A549 (cell line): ENCODE results near the gene DMRTB1. TPM values are rescaled to one million over a fixed set of nuclear protein-coding genes. Genes with fewer than 3 reads are reported as not detected.

Experiments
- ATAC-seq, 2 experiments: fragments of 200-7000 bp in 1 of 2; fragments of >200 bp in 1 of 2; cut with Nextera tagmentation in 1 of 2; cut with Tn5 transposase in 1 of 2; 3 replicates each; pipeline versions ENCODE4 v1.8.0 to v1.9.1; 2018 to 2020; ENCODE audit warnings: mild to moderate bottlenecking in 1 of 2, moderate library complexity in 1 of 2
- CTCF ChIA-PET: fragments of 300-600 bp; sonication (Branson Sonifier 250); formaldehyde crosslinking; extraction: SDS; loops from one replicate; lab custom pipeline; 2021; ENCODE audit warnings: antibody characterized with exemption, inconsistent platforms; lab: Yijun Ruan, JAX
- POLR2A ChIA-PET: fragments of 350-600 bp; formaldehyde crosslinking; extraction: SDS; loops from one replicate; lab custom pipeline; 2021; ENCODE audit warnings: antibody characterized with exemption, inconsistent platforms; lab: Yijun Ruan, JAX
- DNase-seq, 2 experiments: peaks; one replicate each; pipeline versions ENCODE4 v3.0.0 to v3.0.0-alpha.2; 2011 to 2016; ENCODE audit warnings: low read depth in 1 of 2, low spot score in 1 of 2
- FAIRE-seq: peaks from 2 replicates; lab custom pipeline; 2011; peaks lifted over from hg19 to GRCh38; lab: Jason Lieb, UNC
- H3K27ac ChIP-seq, 2 experiments: fragments of >200 bp; sonication (Bioruptor Twin); formaldehyde crosslinking; 3 replicates each; pipeline ENCODE4 v1.5.1; 2016 to 2017
- H3K4me1 ChIP-seq: fragments of >200 bp; sonication (Bioruptor Twin); formaldehyde crosslinking; 3 replicates; pipeline ENCODE4 v1.6.1; 2016
- H3K4me2 ChIP-seq: fragments of >200 bp; sonication (Bioruptor Twin); formaldehyde crosslinking; 3 replicates; pipeline ENCODE4 v1.6.1; 2016
- H3K4me3 ChIP-seq: fragments of >200 bp; sonication (Bioruptor Twin); formaldehyde crosslinking; 3 replicates; pipeline ENCODE4 v1.5.1; 2016
- H3K9me3 ChIP-seq: fragments of >200 bp; sonication (Bioruptor Twin); formaldehyde crosslinking; 3 replicates; pipeline ENCODE4 v1.6.1; 2016
- BCL3 ChIP-seq: fragments of >200 bp; sonication (Bioruptor Twin); formaldehyde crosslinking; IDR thresholded peaks from 3 replicates; pipeline ENCODE4 v1.6.1; 2016
- BHLHE40 ChIP-seq: IDR thresholded peaks from 2 replicates; pipeline ENCODE4 v1.6.1; 2012; ENCODE audit warnings: low read depth, low read length, inconsistent platforms
- CBX2 ChIP-seq: fragments of 200-600 bp; sonication (generic); IDR thresholded peaks from 2 replicates; pipeline ENCODE4 v1.6.1; 2016; ENCODE audit warnings: low read depth, mild to moderate bottlenecking, borderline replicate concordance
- CHD2 ChIP-seq: fragments of 150-350 bp; IDR thresholded peaks from 2 replicates; pipeline ENCODE4 v1.6.1; 2014; ENCODE audit warnings: low read length; ENCODE audit not compliant: partially characterized antibody
- CTCF ChIP-seq: fragments of >200 bp; sonication (Bioruptor Twin); formaldehyde crosslinking; IDR thresholded peaks from 3 replicates; pipeline ENCODE4 v1.5.1; 2016
- E2F6 ChIP-seq: IDR thresholded peaks from 2 replicates; pipeline ENCODE4 v1.6.1; 2012; ENCODE audit warnings: low read depth, borderline replicate concordance
- EHF ChIP-seq: fragments of 250-450 bp; sonication (Bioruptor Pico); IDR thresholded peaks from 2 replicates; pipeline ENCODE4 v1.5.0; 2020; ENCODE audit warnings: mild to moderate bottlenecking
- FOSL2 ChIP-seq, 2 experiments: fragments of 450-650 bp in 1 of 2; fragments of >200 bp in 1 of 2; sonication (Bioruptor Twin) in 1 of 2; formaldehyde crosslinking; IDR thresholded peaks; 2 replicates each; pipeline versions ENCODE4 v1.5.0 to v1.6.1; 2016 to 2020; ENCODE audit warnings: mild to moderate bottlenecking in 1 of 2, moderate library complexity in 1 of 2
- GATA3 ChIP-seq: IDR thresholded peaks from 2 replicates; pipeline ENCODE4 v1.6.1; 2012; ENCODE audit warnings: borderline replicate concordance
- HEYL ChIP-seq: fragments of 250-450 bp; sonication (Bioruptor Pico); IDR thresholded peaks from 2 replicates; pipeline ENCODE4 v1.8.0; 2021; ENCODE audit warnings: mild to moderate bottlenecking, moderate library complexity
- HOXA7 ChIP-seq: fragments of 250-450 bp; sonication (Bioruptor Pico); IDR thresholded peaks from 2 replicates; pipeline ENCODE4 v1.5.0; 2020; ENCODE audit warnings: mild to moderate bottlenecking, moderate library complexity
- HOXB5 ChIP-seq: fragments of 250-450 bp; sonication (Bioruptor Pico); IDR thresholded peaks from 2 replicates; pipeline ENCODE4 v1.5.0; 2020; ENCODE audit warnings: mild to moderate bottlenecking, moderate library complexity
- KDM5A ChIP-seq: fragments of 200-600 bp; sonication (generic); IDR thresholded peaks from 2 replicates; pipeline ENCODE4 v1.6.1; 2016; ENCODE audit warnings: antibody characterized with exemption, mild to moderate bottlenecking
- MAZ ChIP-seq: fragments of 150-350 bp; IDR thresholded peaks from 2 replicates; pipeline ENCODE4 v1.6.1; 2014; ENCODE audit warnings: antibody characterized with exemption, low read depth, low read length, borderline replicate concordance
- MYC ChIP-seq: IDR thresholded peaks from 2 replicates; pipeline ENCODE4 v1.6.1; 2012; ENCODE audit warnings: mild to moderate bottlenecking, inconsistent platforms, low read length, improper control_type of control experiment, borderline replicate concordance
- NFE2L2 ChIP-seq: fragments of 150-350 bp; conservative IDR thresholded peaks from 2 replicates; pipeline ENCODE4 v1.6.1; 2014; ENCODE audit warnings: low read length
- NR3C1 ChIP-seq: fragments of >200 bp; sonication (Bioruptor Twin); formaldehyde crosslinking; IDR thresholded peaks from 3 replicates; pipeline ENCODE4 v1.6.1; 2017
- PBX3 ChIP-seq: IDR thresholded peaks from 2 replicates; pipeline ENCODE4 v1.6.1; 2012
- RARB ChIP-seq: fragments of 250-450 bp; sonication (Bioruptor Pico); IDR thresholded peaks from 2 replicates; pipeline ENCODE4 v1.8.0; 2021; ENCODE audit warnings: mild to moderate bottlenecking, moderate library complexity
- RFX5 ChIP-seq: fragments of 450-650 bp; IDR thresholded peaks from 2 replicates; pipeline ENCODE4 v1.7.1; 2014; ENCODE audit warnings: antibody characterized with exemption, mild to moderate bottlenecking, moderate library complexity
- RNF2 ChIP-seq: fragments of 200-600 bp; sonication (generic); IDR thresholded peaks from 2 replicates; pipeline ENCODE4 v1.6.1; 2016; ENCODE audit warnings: low read depth, mild to moderate bottlenecking, antibody characterized with exemption, moderate library complexity, borderline replicate concordance
- SMC3 ChIP-seq: fragments of >200 bp; sonication (Bioruptor Twin); formaldehyde crosslinking; IDR thresholded peaks from 3 replicates; pipeline ENCODE4 v1.6.1; 2018; ENCODE audit warnings: inconsistent platforms
- ZSCAN20 ChIP-seq: fragments of 250-450 bp; sonication (Bioruptor Pico); IDR thresholded peaks from 2 replicates; pipeline ENCODE4 v1.8.0; 2022; ENCODE audit warnings: mild to moderate bottlenecking, moderate library complexity
- WGBS: methylation state at CpG from one replicate; pipeline ENCODE4 v1.1.6; 2017; ENCODE audit errors: missing lambda C conversion rate; 5-methylcytosine and 5-hydroxymethylcytosine counted together
- polyA plus RNA-seq, 4 experiments: library from polyadenylated mRNA; depleted of rRNA in 3 of 4; stranded (reverse); fragments of >200 nt; fragmentation: RNase III in 1 of 4; extraction: RNeasy Plus Mini Kit Qiagen cat#74134 plus additional on column Dnase treatment in 1 of 4; gene quantifications; 2 replicates in 3 of 4; 3 replicates in 1 of 4; pipeline ENCODE4 v1.2.3, GENCODE V29; 2011 to 2017
- TF ChIP-seq, protein P1 (sequence below): fragments of >200 bp; sonication (Bioruptor Twin); formaldehyde crosslinking; IDR thresholded peaks from 2 replicates; pipeline ENCODE4 v1.6.1; 2016
- TF ChIP-seq, protein P2 (sequence below): fragments of 250-450 bp; sonication (Bioruptor Pico); IDR thresholded peaks from 2 replicates; pipeline ENCODE4 v1.5.0; 2020; ENCODE audit warnings: low read depth, mild to moderate bottlenecking, moderate library complexity
- TF ChIP-seq, protein P3 (sequence below): fragments of 450-650 bp; IDR thresholded peaks from 2 replicates; pipeline ENCODE4 v1.6.1; 2014; ENCODE audit warnings: antibody characterized with exemption

DMRTB1 gene
- polyA plus RNA-seq, 2 of the 4 experiments (the other 2 are of a cell fraction) = not detected

DNA sequence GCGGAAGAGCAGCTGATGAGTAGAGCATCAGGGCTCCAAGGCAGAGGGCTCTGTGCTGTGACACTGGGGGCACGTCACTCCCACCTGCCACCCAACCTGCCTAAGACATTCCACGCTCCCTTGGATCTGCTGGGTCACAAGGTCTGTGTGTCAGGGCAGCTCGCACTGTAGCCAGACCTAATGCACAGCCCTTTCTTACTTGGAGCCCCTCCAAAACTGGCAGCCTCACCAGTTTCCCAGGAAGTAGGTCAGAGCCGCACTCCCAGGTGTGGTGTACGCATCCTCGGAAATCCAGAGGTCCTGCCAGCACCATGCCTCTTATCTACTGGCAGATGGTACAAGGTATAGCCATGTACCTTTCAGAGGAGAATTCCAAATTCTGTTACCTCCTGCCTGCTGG lies 22.3 kb downstream of the DMRTB1 start:
- no peak overlapping the region for H3K4me3 ChIP-seq
- TF ChIP-seq MAZ (no peak), E2F6 (no peak), HEYL (CRISPR knock-in tag) (no peak), RFX5 (no peak), NR3C1 (no peak), PBX3 (no peak), CBX2 (no peak), HOXB5 (CRISPR knock-in tag) (no peak), EHF (CRISPR knock-in tag) (no peak)
- TF ChIP-seq, protein P1, sequence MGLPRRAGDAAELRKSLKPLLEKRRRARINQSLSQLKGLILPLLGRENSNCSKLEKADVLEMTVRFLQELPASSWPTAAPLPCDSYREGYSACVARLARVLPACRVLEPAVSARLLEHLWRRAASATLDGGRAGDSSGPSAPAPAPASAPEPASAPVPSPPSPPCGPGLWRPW = no peak
- TF ChIP-seq, protein P2, sequence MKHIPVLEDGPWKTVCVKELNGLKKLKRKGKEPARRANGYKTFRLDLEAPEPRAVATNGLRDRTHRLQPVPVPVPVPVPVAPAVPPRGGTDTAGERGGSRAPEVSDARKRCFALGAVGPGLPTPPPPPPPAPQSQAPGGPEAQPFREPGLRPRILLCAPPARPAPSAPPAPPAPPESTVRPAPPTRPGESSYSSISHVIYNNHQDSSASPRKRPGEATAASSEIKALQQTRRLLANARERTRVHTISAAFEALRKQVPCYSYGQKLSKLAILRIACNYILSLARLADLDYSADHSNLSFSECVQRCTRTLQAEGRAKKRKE (CRISPR knock-in tag) = no peak
- TF ChIP-seq, protein P3, sequence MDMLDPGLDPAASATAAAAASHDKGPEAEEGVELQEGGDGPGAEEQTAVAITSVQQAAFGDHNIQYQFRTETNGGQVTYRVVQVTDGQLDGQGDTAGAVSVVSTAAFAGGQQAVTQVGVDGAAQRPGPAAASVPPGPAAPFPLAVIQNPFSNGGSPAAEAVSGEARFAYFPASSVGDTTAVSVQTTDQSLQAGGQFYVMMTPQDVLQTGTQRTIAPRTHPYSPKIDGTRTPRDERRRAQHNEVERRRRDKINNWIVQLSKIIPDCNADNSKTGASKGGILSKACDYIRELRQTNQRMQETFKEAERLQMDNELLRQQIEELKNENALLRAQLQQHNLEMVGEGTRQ = no peak
- H3K9me3 ChIP-seq = no peaks in the 10 kb centered on the region
- H3K4me1 ChIP-seq = no peaks in the 10 kb centered on the region
- FAIRE-seq = no peak
- H3K4me2 ChIP-seq = no peak overlapping the region
- ATAC-seq = no peak
- 70% methylated on average over 5 of the region's 7 CpGs for WGBS
- ChIA-PET CTCF (interaction anchor here (0.7 kb wide), 1 partner anchor 17 kb away, joined by 3 read pairs; no protein-coding TSS in a partner anchor), POLR2A (no interaction called here)
- no peak for DNase-seq
- no peak overlapping the region for H3K27ac ChIP-seq

- H3K9me3 ChIP-seq = no peaks in the 10 kb centered on the region
- H3K4me2 ChIP-seq = no peak overlapping the region
- ATAC-seq (no peak), DNase-seq (no peak), FAIRE-seq (no peak)
- 71% methylated on average over 13 of the region's 14 CpGs for WGBS
- H3K27ac ChIP-seq = no peak overlapping the region
- CTCF ChIA-PET = interaction anchor here (6.8 kb wide), 1 partner anchor 273 kb away, joined by 40 read pairs; no protein-coding TSS in a partner anchor
- H3K4me3 ChIP-seq = no peak overlapping the region
- H3K4me1 ChIP-seq = no peaks in the 10 kb centered on the region
- no peak for TF ChIP-seq RNF2
- TF ChIP-seq ZSCAN20 (CRISPR knock-in tag) = no peak
- no peak for TF ChIP-seq HOXA7 (CRISPR knock-in tag)
- no peak for TF ChIP-seq HEYL (CRISPR knock-in tag)
- TF ChIP-seq CHD2 = no peak
- TF ChIP-seq NFE2L2 = no peak
- TF ChIP-seq BHLHE40 = no peak
- no peak for TF ChIP-seq MYC
- TF ChIP-seq SMC3 = no peak
- TF ChIP-seq BCL3 = no peak
- TF ChIP-seq RARB = no peak
- no peak for TF ChIP-seq GATA3
- no peak for TF ChIP-seq FOSL2 (IDR thresholded peaks at IDR 0.05)
- TF ChIP-seq FOSL2 (CRISPR knock-in tag; IDR thresholded peaks at IDR 0.05) = no peak
- no peak for TF ChIP-seq KDM5A
- TF ChIP-seq RFX5 = no peak
- TF ChIP-seq CTCF = no peak
- POLR2A ChIA-PET = no interaction called here
These were observed 23.4 kb downstream of the DMRTB1 start for GRCh38 chr1:53482441-53483153.
